ENCODE data around the gene NETO1. TPM values are rescaled to one million over a fixed set of nuclear protein-coding genes. Genes with fewer than 3 reads are reported as not detected.

The NETO1 gene
- total RNA-seq, 1 experiment from 2014 or later: 5.9 TPM

DNA sequence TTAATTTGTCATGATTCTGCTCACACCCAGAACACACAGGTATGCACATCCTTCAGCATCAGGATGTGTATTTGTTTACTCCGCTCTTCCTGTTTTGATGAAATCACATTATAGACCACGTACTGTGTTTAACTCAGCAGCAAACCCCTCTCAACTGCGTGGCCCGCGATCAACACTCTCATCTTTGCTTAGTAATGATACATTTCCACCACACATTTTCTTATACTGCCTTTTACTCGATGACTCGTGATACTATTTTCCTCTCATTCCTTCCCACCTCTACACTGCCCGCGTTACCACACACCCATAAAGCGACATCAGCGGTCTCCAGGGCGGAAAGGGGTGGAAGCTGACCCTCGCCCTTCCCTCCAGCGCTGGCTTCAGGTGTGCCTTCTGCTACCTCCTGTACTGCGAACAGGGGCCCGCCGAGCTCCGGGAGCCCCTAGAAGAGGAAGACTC, 1.3 kb downstream of the NETO1 start:
- Histone ChIP-seq H3K9ac (ENCODE audit: extremely low read depth, insufficient read length, low read length) (peak overlapping the region; percentile 33), H3T11ph (ENCODE audit: low read length) (no peak overlapping the region), H3K4me1 (ENCODE audit: insufficient read depth, low read length) (peaks cover 3% of the 10 kb centered on the region; the same call in 1 of the 2 replicates), H3K9me3 (ENCODE audit: control insufficient read depth, low read depth, low read length) (no peaks in the 10 kb centered on the region), H3K27ac (ENCODE audit: insufficient read length, low read depth, low read length) (no peak overlapping the region), H3K23me2 (ENCODE audit: insufficient read length, low read depth, low read length, poor library complexity, severe bottlenecking) (peaks cover 23% of the 10 kb centered on the region), H2AK5ac (ENCODE audit: insufficient read length, low read length) (no peak overlapping the region), H2BK5ac (ENCODE audit: insufficient read length, low read length) (no peak overlapping the region), H3K27me3 (ENCODE audit: insufficient read depth, low read length) (peaks cover 4% of the 10 kb centered on the region; the same call in 1 of the 2 replicates), H4K20me1 (ENCODE audit: control insufficient read depth, insufficient read depth, insufficient read length) (no peaks in the 10 kb centered on the region), H3K14ac (ENCODE audit: insufficient read depth, low read length) (peak overlapping the region; percentile 12; the same call in 1 of the 2 replicates), H3K56ac (ENCODE audit: insufficient read length, low read depth, low read length) (no peak overlapping the region), H3K4ac (ENCODE audit: low read depth, low read length) (no peak overlapping the region), H4K91ac (ENCODE audit: insufficient read length, low read depth, low read length) (no peak overlapping the region), H2BK12ac (ENCODE audit: insufficient read length, low read depth, low read length) (no peak overlapping the region), H3K79me2 (ENCODE audit: insufficient read depth, low read length) (no peaks in the 10 kb centered on the region), H4K5ac (ENCODE audit: insufficient read length, low read depth, low read length) (no peak overlapping the region), H2AFZ (ENCODE audit: low read length) (no peak overlapping the region), H2BK15ac (ENCODE audit: low read depth, low read length) (no peak overlapping the region), H3K23ac (ENCODE audit: insufficient read length, low read depth, low read length) (no peak overlapping the region), H2BK20ac (ENCODE audit: low read depth, low read length, poor library complexity, severe bottlenecking) (peak overlapping the region; percentile 83), H2BK120ac (ENCODE audit: low read depth, low read length, poor library complexity, severe bottlenecking) (no peak overlapping the region), H3K4me2 (ENCODE audit: insufficient read depth, insufficient read length, low read length) (peak overlapping the region; percentile 97), H3K18ac (ENCODE audit: insufficient read length, low read depth, low read length) (no peak overlapping the region), H3K79me1 (ENCODE audit: insufficient read depth, low read depth, low read length, poor library complexity, severe bottlenecking) (no peaks in the 10 kb centered on the region), H4K8ac (replicated peaks; ENCODE audit: insufficient read length, low read depth, low read length) (no peak overlapping the region)
- peak overlapping the region in 1 of 3 experiments; percentile 1; a peak in 2 of 7 replicates for H3K27ac Mint-ChIP-seq
- DNase-seq: no peak
- H3K4me3 Mint-ChIP-seq: peak overlapping the region; percentile 77 to 93
- peaks cover 14 to 23% (median 16%) of the 10 kb centered on the region in 3 experiments; a peak in 5 of 7 replicates for H3K36me3 Mint-ChIP-seq (ENCODE audit: insufficient read depth in 1 of 3, low read depth in 3 of 3)
- H3K4me1 Mint-ChIP-seq: peaks cover 17 to 29% of the 10 kb centered on the region in 2 experiments
- peaks cover 61% of the 10 kb centered on the region for H3K27me3 Mint-ChIP-seq (ENCODE audit: low read depth)
- no CpG with 5 or more reads among the region's 18 CpGs for WGBS (ENCODE audit: extremely low coverage, insufficient read length, low lambda C conversion rate)
- no peaks in the 10 kb centered on the region for H3K9me3 Mint-ChIP-seq
- TF ChIP-seq, protein P1, sequence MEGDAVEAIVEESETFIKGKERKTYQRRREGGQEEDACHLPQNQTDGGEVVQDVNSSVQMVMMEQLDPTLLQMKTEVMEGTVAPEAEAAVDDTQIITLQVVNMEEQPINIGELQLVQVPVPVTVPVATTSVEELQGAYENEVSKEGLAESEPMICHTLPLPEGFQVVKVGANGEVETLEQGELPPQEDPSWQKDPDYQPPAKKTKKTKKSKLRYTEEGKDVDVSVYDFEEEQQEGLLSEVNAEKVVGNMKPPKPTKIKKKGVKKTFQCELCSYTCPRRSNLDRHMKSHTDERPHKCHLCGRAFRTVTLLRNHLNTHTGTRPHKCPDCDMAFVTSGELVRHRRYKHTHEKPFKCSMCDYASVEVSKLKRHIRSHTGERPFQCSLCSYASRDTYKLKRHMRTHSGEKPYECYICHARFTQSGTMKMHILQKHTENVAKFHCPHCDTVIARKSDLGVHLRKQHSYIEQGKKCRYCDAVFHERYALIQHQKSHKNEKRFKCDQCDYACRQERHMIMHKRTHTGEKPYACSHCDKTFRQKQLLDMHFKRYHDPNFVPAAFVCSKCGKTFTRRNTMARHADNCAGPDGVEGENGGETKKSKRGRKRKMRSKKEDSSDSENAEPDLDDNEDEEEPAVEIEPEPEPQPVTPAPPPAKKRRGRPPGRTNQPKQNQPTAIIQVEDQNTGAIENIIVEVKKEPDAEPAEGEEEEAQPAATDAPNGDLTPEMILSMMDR (conservative IDR thresholded peaks at IDR 0.05): no peak
